OCI-LY1 (cell line): Measurements from ENCODE around the gene ZACN.

ENCODE experiments used
- EZH2 ChIP-seq: fragments of 200-600 bp; sonication (generic), shearing (Covaris generic); IDR thresholded peaks from 2 replicates; pipeline ENCODE4 v1.8.0; 2017; ENCODE audit warnings: borderline replicate concordance, mixed run types, mild to moderate bottlenecking, antibody characterized with exemption, low read length, moderate library complexity, mixed read lengths
- TF ChIP-seq, protein P1 (sequence below): fragments of 200-600 bp; sonication (generic), shearing (Covaris generic); IDR thresholded peaks from 2 replicates; pipeline ENCODE4 v1.5.1; 2017; ENCODE audit warnings: mild to moderate bottlenecking, antibody characterized with exemption, low read length, moderate library complexity, mixed read lengths

DNA sequence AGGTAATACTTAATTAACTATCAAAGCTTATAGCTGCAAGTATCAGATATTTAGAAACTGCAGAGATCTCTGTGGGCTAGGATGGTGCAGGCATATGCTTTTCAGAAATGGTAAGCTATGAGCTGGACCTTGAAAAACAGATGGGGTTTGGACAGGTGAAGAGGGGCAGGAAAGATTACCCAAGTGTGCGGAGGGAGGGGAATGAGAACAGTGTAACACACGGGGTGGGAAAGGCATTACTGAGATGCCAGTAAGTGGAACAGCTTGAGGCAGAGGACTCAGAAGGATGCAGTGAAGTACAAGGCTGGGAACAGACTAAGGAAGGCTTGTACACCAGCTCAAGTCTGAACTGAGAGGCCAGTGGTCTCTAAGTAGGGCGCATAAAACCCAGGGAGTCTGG lies 29.7 kb upstream of the ZACN start:
- TF ChIP-seq EZH2: no peak
- TF ChIP-seq, protein P1, sequence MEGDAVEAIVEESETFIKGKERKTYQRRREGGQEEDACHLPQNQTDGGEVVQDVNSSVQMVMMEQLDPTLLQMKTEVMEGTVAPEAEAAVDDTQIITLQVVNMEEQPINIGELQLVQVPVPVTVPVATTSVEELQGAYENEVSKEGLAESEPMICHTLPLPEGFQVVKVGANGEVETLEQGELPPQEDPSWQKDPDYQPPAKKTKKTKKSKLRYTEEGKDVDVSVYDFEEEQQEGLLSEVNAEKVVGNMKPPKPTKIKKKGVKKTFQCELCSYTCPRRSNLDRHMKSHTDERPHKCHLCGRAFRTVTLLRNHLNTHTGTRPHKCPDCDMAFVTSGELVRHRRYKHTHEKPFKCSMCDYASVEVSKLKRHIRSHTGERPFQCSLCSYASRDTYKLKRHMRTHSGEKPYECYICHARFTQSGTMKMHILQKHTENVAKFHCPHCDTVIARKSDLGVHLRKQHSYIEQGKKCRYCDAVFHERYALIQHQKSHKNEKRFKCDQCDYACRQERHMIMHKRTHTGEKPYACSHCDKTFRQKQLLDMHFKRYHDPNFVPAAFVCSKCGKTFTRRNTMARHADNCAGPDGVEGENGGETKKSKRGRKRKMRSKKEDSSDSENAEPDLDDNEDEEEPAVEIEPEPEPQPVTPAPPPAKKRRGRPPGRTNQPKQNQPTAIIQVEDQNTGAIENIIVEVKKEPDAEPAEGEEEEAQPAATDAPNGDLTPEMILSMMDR: no peak
